MCF 10A (cell line): ENCODE measurements around the gene SPOCK3. TPM values are rescaled to one million over a fixed set of nuclear protein-coding genes. Genes with fewer than 3 reads are reported as not detected.

ENCODE experiments used
- BruUV-seq: library from RNA; stranded (reverse); fragments of 400-500 nt; replicated peaks from 2 replicates; lab custom pipeline; 2021; lab: Mats Ljungman, UMichigan
- CTCF ChIA-PET: fragments of 300-600 bp; sonication (Branson Sonifier 250); formaldehyde crosslinking; extraction: SDS; loops from one replicate; lab custom pipeline; 2021; ENCODE audit warnings: antibody characterized with exemption, inconsistent platforms; lab: Yijun Ruan, JAX
- POLR2A ChIA-PET: fragments of 300-600, 350-650 bp; sonication (Branson Sonifier 250); formaldehyde crosslinking; extraction: SDS; loops from one replicate; lab custom pipeline; 2020; ENCODE audit warnings: antibody characterized with exemption, inconsistent platforms; lab: Yijun Ruan, JAX
- DNase-seq: peaks from one replicate; pipeline ENCODE4 v3.0.0-alpha.2; 2018; ENCODE audit not compliant: unreplicated experiment
- H3K27ac Mint-ChIP-seq: one replicate; pipeline ENCODE4 v1.8.0; 2022; ENCODE audit warnings: mild to moderate bottlenecking, low read depth, mixed read lengths; ENCODE audit not compliant: unreplicated experiment
- H3K27me3 Mint-ChIP-seq: one replicate; pipeline ENCODE4 v1.8.0; 2022; ENCODE audit warnings: mixed read lengths; ENCODE audit not compliant: insufficient read depth, unreplicated experiment
- H3K36me3 Mint-ChIP-seq: one replicate; pipeline ENCODE4 v1.8.0; 2022; ENCODE audit warnings: mild to moderate bottlenecking, moderate library complexity, mixed read lengths; ENCODE audit not compliant: insufficient read depth, unreplicated experiment
- H3K4me1 Mint-ChIP-seq: one replicate; pipeline ENCODE4 v1.8.0; 2022; ENCODE audit warnings: mixed read lengths; ENCODE audit not compliant: insufficient read depth, unreplicated experiment
- H3K4me3 Mint-ChIP-seq: one replicate; pipeline ENCODE4 v1.8.0; 2022; ENCODE audit warnings: mild to moderate bottlenecking, moderate library complexity, mixed read lengths; ENCODE audit not compliant: unreplicated experiment
- H3K9me3 Mint-ChIP-seq: one replicate; pipeline ENCODE4 v1.8.0; 2022; ENCODE audit warnings: mixed read lengths; ENCODE audit not compliant: unreplicated experiment
- CTCF ChIP-seq: fragments of 200-600 bp; IDR thresholded peaks from one replicate; pipeline ENCODE4 v1.8.0; 2022; ENCODE audit warnings: antibody characterized with exemption, mild to moderate bottlenecking; ENCODE audit not compliant: unreplicated experiment
- intact Hi-C: fragments of 100-400 bp; cut with micrococcal nuclease; formaldehyde crosslinking; loops from 2 replicates; pipeline ENCODE4 v1.14.1; 2022
- total RNA-seq: library from RNA; stranded (reverse); gene quantifications from 2 replicates; pipeline ENCODE4 v1.2.3, GENCODE V29; 2022

Gene SPOCK3
- total RNA-seq, 1 experiment from 2014 or later: not detected

- H3K9me3 Mint-ChIP-seq: no peaks in the 10 kb centered on the region
- no peak for DNase-seq
- intact Hi-C loops: no loop called here
- POLR2A ChIA-PET: interaction anchor here (0.9 kb wide), 1 partner anchor 12 kb away, joined by 3 read pairs; no protein-coding TSS in a partner anchor
- no peak overlapping the region for H3K27ac Mint-ChIP-seq
- H3K36me3 Mint-ChIP-seq: no peaks in the 10 kb centered on the region
- TF ChIP-seq CTCF: no peak
- no TSS peak for BruUV-seq
- CTCF ChIA-PET: no interaction called here
- no peak overlapping the region for H3K4me3 Mint-ChIP-seq
- no peaks in the 10 kb centered on the region for H3K4me1 Mint-ChIP-seq
- no peaks in the 10 kb centered on the region for H3K27me3 Mint-ChIP-seq
These were observed 338.0 kb downstream of the SPOCK3 start for GRCh38 chr4:166896254-166896653.

GRCh38 chr4:166895771-166896170 lies 338.5 kb downstream of the SPOCK3 start:
- no peak for TF ChIP-seq CTCF
- no peak for DNase-seq
- intact Hi-C loops: no loop called here
- no peak overlapping the region for H3K27ac Mint-ChIP-seq
- H3K4me1 Mint-ChIP-seq: no peaks in the 10 kb centered on the region
- no peaks in the 10 kb centered on the region for H3K9me3 Mint-ChIP-seq
- ChIA-PET POLR2A (interaction anchor here (0.9 kb wide), 1 partner anchor 11 kb away, joined by 3 read pairs; no protein-coding TSS in a partner anchor), CTCF (no interaction called here)
- no peaks in the 10 kb centered on the region for H3K36me3 Mint-ChIP-seq
- H3K4me3 Mint-ChIP-seq: no peak overlapping the region
- BruUV-seq: no TSS peak
- H3K27me3 Mint-ChIP-seq: no peaks in the 10 kb centered on the region

GRCh38 chr4:166887457-166887856 lies 346.8 kb downstream of the SPOCK3 start:
- H3K4me3 Mint-ChIP-seq: no peak overlapping the region
- H3K36me3 Mint-ChIP-seq: no peaks in the 10 kb centered on the region
- DNase-seq: no peak
- no peak overlapping the region for H3K27ac Mint-ChIP-seq
- CTCF ChIA-PET: interaction anchor here (0.6 kb wide), 1 partner anchor 1445 kb away, joined by 3 read pairs; no protein-coding TSS in a partner anchor
- H3K27me3 Mint-ChIP-seq: no peaks in the 10 kb centered on the region
- intact Hi-C loops: no loop called here
- BruUV-seq: no TSS peak
- POLR2A ChIA-PET: no interaction called here
- no peaks in the 10 kb centered on the region for H3K9me3 Mint-ChIP-seq
- no peaks in the 10 kb centered on the region for H3K4me1 Mint-ChIP-seq
- no peak for TF ChIP-seq CTCF

GRCh38 chr4:166886718-166887117 lies 347.6 kb downstream of the SPOCK3 start:
- H3K4me1 Mint-ChIP-seq: peaks cover 6% of the 10 kb centered on the region
- intact Hi-C loops: no loop called here
- TF ChIP-seq CTCF: no peak
- no peaks in the 10 kb centered on the region for H3K36me3 Mint-ChIP-seq
- no TSS peak for BruUV-seq
- H3K9me3 Mint-ChIP-seq: no peaks in the 10 kb centered on the region
- ChIA-PET POLR2A (no interaction called here), CTCF (no interaction called here)
- no peak overlapping the region for H3K27ac Mint-ChIP-seq
- H3K4me3 Mint-ChIP-seq: no peak overlapping the region
- no peaks in the 10 kb centered on the region for H3K27me3 Mint-ChIP-seq
- no peak for DNase-seq
